HepG2 (cell line): ENCODE results near the gene HSF4. TPM values are rescaled to one million over a fixed set of nuclear protein-coding genes. Genes with fewer than 3 reads are reported as not detected.

Source experiments
- ATF7-NPFF ChIP-seq: sonication (generic); formaldehyde crosslinking; IDR thresholded peaks from 2 replicates; pipeline ENCODE4 v1.8.1; 2023; ENCODE audit warnings: mild to moderate bottlenecking, low read depth, missing genetic modification reagents, moderate library complexity
- BORCS8-MEF2B ChIP-seq: sonication (generic); formaldehyde crosslinking; IDR thresholded peaks from 2 replicates; pipeline ENCODE4 v1.8.0; 2022; ENCODE audit warnings: mild to moderate bottlenecking, missing genetic modification reagents
- CENPT ChIP-seq: sonication (generic); formaldehyde crosslinking; IDR thresholded peaks from 2 replicates; pipeline ENCODE4 v1.8.0; 2022; ENCODE audit warnings: low read depth, mild to moderate bottlenecking, moderate library complexity, missing genetic modification reagents
- CHD2 ChIP-seq: IDR thresholded peaks from 2 replicates; pipeline ENCODE4 v1.6.1; 2011; ENCODE audit warnings: low read depth, low read length, improper control_type of control experiment
- FUBP1 ChIP-seq: sonication (generic); formaldehyde crosslinking; IDR thresholded peaks from 2 replicates; pipeline ENCODE4 v1.5.1; 2020; ENCODE audit warnings: missing genetic modification reagents, mild to moderate bottlenecking, borderline replicate concordance
- KAT2B ChIP-seq: fragments of 150-350 bp; IDR thresholded peaks from 2 replicates; pipeline ENCODE4 v1.6.1; 2014; ENCODE audit warnings: low read depth, low read length, borderline replicate concordance
- KLF13 ChIP-seq: sonication (generic); formaldehyde crosslinking; IDR thresholded peaks from 2 replicates; pipeline ENCODE4 v1.4.0; 2020; ENCODE audit warnings: mild to moderate bottlenecking, missing genetic modification reagents
- KLF6 ChIP-seq: IDR thresholded peaks from 2 replicates; pipeline ENCODE4 v1.8.0; 2016; ENCODE audit warnings: missing biosample characterization, missing genetic modification reagents
- MTA3 ChIP-seq: sonication (generic); formaldehyde crosslinking; IDR thresholded peaks from 2 replicates; pipeline ENCODE4 v1.4.0; 2020; ENCODE audit warnings: missing genetic modification reagents
- MXD4 ChIP-seq: IDR thresholded peaks from 2 replicates; pipeline ENCODE4 v1.6.1; 2016; ENCODE audit warnings: mild to moderate bottlenecking, missing biosample characterization, missing genetic modification reagents
- SAP130 ChIP-seq: IDR thresholded peaks from 2 replicates; pipeline ENCODE4 v1.6.1; 2016; ENCODE audit warnings: low read depth
- SATB2 ChIP-seq: sonication (generic); formaldehyde crosslinking; IDR thresholded peaks from 2 replicates; pipeline ENCODE4 v1.5.0; 2020; ENCODE audit warnings: missing genetic modification reagents
- SRSF4 ChIP-seq: fragments of 200-400 bp; formaldehyde crosslinking; IDR thresholded peaks from one replicate; pipeline ENCODE4 v1.6.1; 2018; ENCODE audit warnings: mild to moderate bottlenecking, low read depth, low read length, moderate library complexity; ENCODE audit not compliant: poor library complexity, severe bottlenecking
- TBX3 ChIP-seq: fragments of 450-650 bp; IDR thresholded peaks from 2 replicates; pipeline ENCODE4 v1.6.1; 2017; ENCODE audit warnings: antibody characterized with exemption, mild to moderate bottlenecking, inconsistent platforms, borderline replicate concordance
- TFDP2 ChIP-seq: sonication (generic); formaldehyde crosslinking; IDR thresholded peaks from 2 replicates; pipeline ENCODE4 v1.4.0; 2020; ENCODE audit warnings: missing genetic modification reagents
- ZFX ChIP-seq: sonication (generic); formaldehyde crosslinking; IDR thresholded peaks from 2 replicates; pipeline ENCODE4 v1.4.0; 2020; ENCODE audit warnings: mild to moderate bottlenecking, low read depth, missing genetic modification reagents, moderate library complexity
- ZNF263 ChIP-seq: sonication (generic); formaldehyde crosslinking; IDR thresholded peaks from 2 replicates; pipeline ENCODE4 v1.4.0; 2020; ENCODE audit warnings: missing genetic modification reagents
- ZNF484 ChIP-seq: sonication (generic); formaldehyde crosslinking; IDR thresholded peaks from 2 replicates; pipeline ENCODE4 v1.5.1; 2020; ENCODE audit warnings: mild to moderate bottlenecking, low read depth, missing genetic modification reagents, borderline replicate concordance
- ZNF567 ChIP-seq: sonication (generic); formaldehyde crosslinking; IDR thresholded peaks from 2 replicates; pipeline ENCODE4 v1.8.1; 2023; ENCODE audit warnings: mild to moderate bottlenecking, missing genetic modification reagents, borderline replicate concordance
- ZNF674 ChIP-seq: sonication (generic); formaldehyde crosslinking; IDR thresholded peaks from 2 replicates; pipeline ENCODE4 v1.5.0; 2020; ENCODE audit warnings: low read depth, mild to moderate bottlenecking, missing genetic modification reagents
- ZNF678 ChIP-seq: sonication (generic); formaldehyde crosslinking; IDR thresholded peaks from 2 replicates; pipeline ENCODE4 v1.4.0; 2020; ENCODE audit warnings: mild to moderate bottlenecking, missing genetic modification reagents
- ZNF709 ChIP-seq: sonication (generic); formaldehyde crosslinking; IDR thresholded peaks from 2 replicates; pipeline ENCODE4 v1.5.0; 2020; ENCODE audit warnings: mild to moderate bottlenecking, missing genetic modification reagents
- ZNF816 ChIP-seq: sonication (generic); formaldehyde crosslinking; IDR thresholded peaks from 2 replicates; pipeline ENCODE4 v1.8.0; 2022; ENCODE audit warnings: missing genetic modification reagents, mild to moderate bottlenecking, borderline replicate concordance
- polyA plus RNA-seq, 8 experiments: library from polyadenylated mRNA; depleted of rRNA in 3 of 8; stranded (reverse) in 7 of 8; unstranded in 1 of 8; fragments of >200 nt; fragmentation: Illumina TruSeq in 4 of 8; extraction: Trizol in 4 of 8; gene quantifications; 2 replicates each; pipeline versions ENCODE4 v1.2.1 to v1.2.3, GENCODE V29; 2011 to 2016; ENCODE audit warnings: low read depth in 4 of 8, missing spikeins in 1 of 8, mixed read lengths in 1 of 8; ENCODE audit not compliant: insufficient read depth in 1 of 8
- total RNA-seq, 5 experiments: library from RNA; depleted of rRNA; stranded (reverse); fragments of >200 nt; fragmentation: Illumina TruSeq; extraction: Trizol; gene quantifications; 2 replicates each; pipeline ENCODE4 v1.2.3, GENCODE V29; 2016; ENCODE audit warnings: low read depth in 1 of 5
- TF ChIP-seq, protein P1 (sequence below), 2 experiments: fragments of 450-650 bp in 1 of 2; sonication (generic) in 1 of 2; formaldehyde crosslinking; IDR thresholded peaks; 2 replicates each; pipeline versions ENCODE4 v1.5.0 to v1.8.0; 2020 to 2022; ENCODE audit warnings: mild to moderate bottlenecking in 1 of 2, missing genetic modification reagents in 1 of 2
- TF ChIP-seq, protein P2 (sequence below): sonication (generic); formaldehyde crosslinking; IDR thresholded peaks from 2 replicates; pipeline ENCODE4 v1.5.0; 2020; ENCODE audit warnings: mild to moderate bottlenecking, missing genetic modification reagents
- TF ChIP-seq, protein P3 (sequence below): sonication (generic); formaldehyde crosslinking; IDR thresholded peaks from 2 replicates; pipeline ENCODE4 v1.4.0; 2020; ENCODE audit warnings: mild to moderate bottlenecking, missing genetic modification reagents

Gene HSF4
- total and polyA plus RNA-seq, 2 of the 13 experiments (the other 11 are each of a cell fraction or from before 2014, with no cell fraction given) = 3.5 to 16.9 TPM

DNA sequence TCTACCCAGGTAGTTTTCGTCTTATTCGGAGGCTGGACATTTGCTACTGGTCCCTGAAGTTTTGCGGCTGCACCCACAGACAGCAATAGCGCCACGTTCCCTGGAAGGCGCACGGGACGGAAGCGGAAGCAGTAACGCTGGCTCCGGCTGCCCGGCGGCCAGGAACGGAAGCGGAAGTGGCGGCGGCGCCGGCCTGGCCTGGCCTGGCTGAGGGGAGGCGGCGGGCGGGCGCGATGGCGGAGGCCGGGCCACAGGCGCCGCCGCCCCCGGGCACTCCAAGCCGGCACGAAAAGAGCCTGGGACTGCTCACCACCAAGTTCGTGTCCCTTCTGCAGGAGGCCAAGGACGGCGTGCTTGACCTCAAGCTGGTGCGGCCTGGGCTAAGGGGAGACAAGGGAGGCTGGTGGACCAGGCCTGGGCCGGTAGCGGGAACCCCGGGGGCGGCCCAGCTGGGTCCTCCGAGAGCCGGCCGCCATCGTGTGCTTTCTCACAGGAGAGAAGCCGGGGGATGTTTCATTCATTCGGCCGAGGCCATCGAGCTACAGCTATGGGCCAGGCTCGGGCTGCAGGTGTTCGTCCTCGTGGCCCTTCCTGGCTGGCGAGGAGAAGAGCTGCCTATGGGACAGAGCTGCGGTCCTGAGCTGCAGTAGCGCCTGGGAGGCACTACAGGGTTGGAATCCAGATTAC is 27.6 kb downstream of the HSF4 start, which contains the start of gene E2F4 (continued):
- no peak for TF ChIP-seq CHD2
- TF ChIP-seq ZNF816 (CRISPR knock-in tag) = no peak
- TF ChIP-seq ZNF678 = no peak
- no peak for TF ChIP-seq ZNF709 (CRISPR knock-in tag)
- peak; percentile 61 for TF ChIP-seq ZNF263 (CRISPR knock-in tag)
- no peak for TF ChIP-seq MTA3 (CRISPR knock-in tag)
- TF ChIP-seq ZNF567 (CRISPR knock-in tag) = no peak
- TF ChIP-seq, protein P1, sequence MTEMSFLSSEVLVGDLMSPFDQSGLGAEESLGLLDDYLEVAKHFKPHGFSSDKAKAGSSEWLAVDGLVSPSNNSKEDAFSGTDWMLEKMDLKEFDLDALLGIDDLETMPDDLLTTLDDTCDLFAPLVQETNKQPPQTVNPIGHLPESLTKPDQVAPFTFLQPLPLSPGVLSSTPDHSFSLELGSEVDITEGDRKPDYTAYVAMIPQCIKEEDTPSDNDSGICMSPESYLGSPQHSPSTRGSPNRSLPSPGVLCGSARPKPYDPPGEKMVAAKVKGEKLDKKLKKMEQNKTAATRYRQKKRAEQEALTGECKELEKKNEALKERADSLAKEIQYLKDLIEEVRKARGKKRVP (CRISPR knock-in tag; IDR thresholded peaks at IDR 0.05) = no peak
- TF ChIP-seq ZFX = peak; percentile 99
- TF ChIP-seq ATF7-NPFF = peak; percentile 93
- TF ChIP-seq KLF13 (CRISPR knock-in tag) = no peak
- TF ChIP-seq ZNF484 (CRISPR knock-in tag) = no peak
- TF ChIP-seq SATB2 = 0 out of 2 replicates have a peak, but pooled peaks have one; percentile 26
- TF ChIP-seq MXD4 (CRISPR knock-in tag) = no peak
- peak; percentile 57; the same call in 1 of the 2 replicates for TF ChIP-seq BORCS8-MEF2B (CRISPR knock-in tag)
- no peak for TF ChIP-seq CENPT (CRISPR knock-in tag)
- no peak; the same call in 1 of the 2 replicates for TF ChIP-seq KLF6 (CRISPR knock-in tag)
- no peak for TF ChIP-seq SRSF4
- TF ChIP-seq, protein P2, sequence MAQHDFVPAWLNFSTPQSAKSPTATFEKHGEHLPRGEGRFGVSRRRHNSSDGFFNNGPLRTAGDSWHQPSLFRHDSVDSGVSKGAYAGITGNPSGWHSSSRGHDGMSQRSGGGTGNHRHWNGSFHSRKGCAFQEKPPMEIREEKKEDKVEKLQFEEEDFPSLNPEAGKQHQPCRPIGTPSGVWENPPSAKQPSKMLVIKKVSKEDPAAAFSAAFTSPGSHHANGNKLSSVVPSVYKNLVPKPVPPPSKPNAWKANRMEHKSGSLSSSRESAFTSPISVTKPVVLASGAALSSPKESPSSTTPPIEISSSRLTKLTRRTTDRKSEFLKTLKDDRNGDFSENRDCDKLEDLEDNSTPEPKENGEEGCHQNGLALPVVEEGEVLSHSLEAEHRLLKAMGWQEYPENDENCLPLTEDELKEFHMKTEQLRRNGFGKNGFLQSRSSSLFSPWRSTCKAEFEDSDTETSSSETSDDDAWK = no peak
- TF ChIP-seq TBX3 = no peak
- TF ChIP-seq KAT2B = no peak
- TF ChIP-seq, protein P3, sequence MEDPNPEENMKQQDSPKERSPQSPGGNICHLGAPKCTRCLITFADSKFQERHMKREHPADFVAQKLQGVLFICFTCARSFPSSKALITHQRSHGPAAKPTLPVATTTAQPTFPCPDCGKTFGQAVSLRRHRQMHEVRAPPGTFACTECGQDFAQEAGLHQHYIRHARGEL (CRISPR knock-in tag) = no peak
- TF ChIP-seq ZNF674 = no peak
- TF ChIP-seq FUBP1 = no peak
- peak; percentile 58 for TF ChIP-seq TFDP2
- TF ChIP-seq SAP130 = peak; percentile 99
